ENCODE results near the gene SP6.

SP6 gene

DNA sequence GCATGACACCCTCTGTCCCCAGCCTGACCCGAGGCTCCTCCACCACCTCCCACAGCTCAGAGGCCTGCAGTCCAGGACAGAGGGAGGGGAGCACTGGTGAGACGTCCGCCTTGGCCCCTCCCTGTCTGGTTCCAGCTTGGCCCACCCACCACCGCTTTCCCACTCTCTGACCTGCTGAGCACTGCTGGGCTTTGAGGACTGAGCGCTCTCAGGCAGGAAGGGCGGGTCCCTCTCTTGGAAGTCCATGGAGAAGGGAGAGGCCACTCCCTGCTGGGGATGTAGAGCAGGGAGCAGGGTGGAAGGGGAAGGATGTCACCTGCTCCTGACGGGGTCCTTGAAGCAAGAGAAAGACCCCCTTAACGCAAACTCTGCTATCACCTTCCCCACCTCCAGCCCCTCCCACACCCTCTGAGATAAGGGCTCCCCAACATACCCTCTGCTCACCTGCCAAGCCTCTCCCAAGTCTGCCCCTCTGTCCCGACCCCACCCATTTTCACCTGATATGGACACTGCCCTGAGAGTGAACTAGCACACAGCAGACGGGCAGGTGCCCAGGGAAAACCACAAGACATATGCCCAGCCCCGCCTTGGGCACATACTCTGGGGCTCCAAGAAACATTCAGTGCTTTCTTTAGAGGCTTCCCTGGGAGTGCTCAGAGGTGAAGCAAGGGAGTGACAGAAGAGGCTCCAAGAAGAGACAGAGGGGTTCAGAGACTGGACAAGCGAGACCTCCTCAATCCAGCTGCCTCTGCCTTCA, 30.8 kb downstream of the SP6 start:
- no peak for DNase-seq (ENCODE audit: extremely low read depth, low read depth)
- TF ChIP-seq, protein P1, sequence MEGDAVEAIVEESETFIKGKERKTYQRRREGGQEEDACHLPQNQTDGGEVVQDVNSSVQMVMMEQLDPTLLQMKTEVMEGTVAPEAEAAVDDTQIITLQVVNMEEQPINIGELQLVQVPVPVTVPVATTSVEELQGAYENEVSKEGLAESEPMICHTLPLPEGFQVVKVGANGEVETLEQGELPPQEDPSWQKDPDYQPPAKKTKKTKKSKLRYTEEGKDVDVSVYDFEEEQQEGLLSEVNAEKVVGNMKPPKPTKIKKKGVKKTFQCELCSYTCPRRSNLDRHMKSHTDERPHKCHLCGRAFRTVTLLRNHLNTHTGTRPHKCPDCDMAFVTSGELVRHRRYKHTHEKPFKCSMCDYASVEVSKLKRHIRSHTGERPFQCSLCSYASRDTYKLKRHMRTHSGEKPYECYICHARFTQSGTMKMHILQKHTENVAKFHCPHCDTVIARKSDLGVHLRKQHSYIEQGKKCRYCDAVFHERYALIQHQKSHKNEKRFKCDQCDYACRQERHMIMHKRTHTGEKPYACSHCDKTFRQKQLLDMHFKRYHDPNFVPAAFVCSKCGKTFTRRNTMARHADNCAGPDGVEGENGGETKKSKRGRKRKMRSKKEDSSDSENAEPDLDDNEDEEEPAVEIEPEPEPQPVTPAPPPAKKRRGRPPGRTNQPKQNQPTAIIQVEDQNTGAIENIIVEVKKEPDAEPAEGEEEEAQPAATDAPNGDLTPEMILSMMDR (IDR thresholded peaks at IDR 0.05; ENCODE audit: low read depth, low read length) = no peak

DNA sequence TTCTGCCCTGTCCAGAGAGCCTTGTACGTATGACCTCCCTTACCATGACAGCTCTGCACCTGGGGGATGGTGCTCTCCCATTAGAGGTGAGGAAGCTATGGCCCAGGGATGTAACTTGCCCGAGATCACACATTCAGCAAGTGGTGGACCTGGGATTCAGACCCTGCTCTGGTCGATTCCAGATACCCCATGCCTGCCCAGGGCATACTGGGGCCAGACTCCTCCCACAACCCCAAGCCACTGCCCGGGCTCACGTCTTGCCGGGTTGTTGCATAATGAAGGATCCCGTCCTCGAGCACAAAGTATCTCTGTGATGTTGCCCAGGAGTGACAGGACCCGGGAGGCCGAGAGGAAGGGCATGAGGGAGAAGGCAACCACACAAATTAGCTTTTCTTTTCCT, 31.5 kb downstream of the SP6 start:
- no peak for DNase-seq (ENCODE audit: extremely low read depth, low read depth)
- TF ChIP-seq, protein P1 (IDR thresholded peaks at IDR 0.05; ENCODE audit: low read depth, low read length) = no peak

DNA sequence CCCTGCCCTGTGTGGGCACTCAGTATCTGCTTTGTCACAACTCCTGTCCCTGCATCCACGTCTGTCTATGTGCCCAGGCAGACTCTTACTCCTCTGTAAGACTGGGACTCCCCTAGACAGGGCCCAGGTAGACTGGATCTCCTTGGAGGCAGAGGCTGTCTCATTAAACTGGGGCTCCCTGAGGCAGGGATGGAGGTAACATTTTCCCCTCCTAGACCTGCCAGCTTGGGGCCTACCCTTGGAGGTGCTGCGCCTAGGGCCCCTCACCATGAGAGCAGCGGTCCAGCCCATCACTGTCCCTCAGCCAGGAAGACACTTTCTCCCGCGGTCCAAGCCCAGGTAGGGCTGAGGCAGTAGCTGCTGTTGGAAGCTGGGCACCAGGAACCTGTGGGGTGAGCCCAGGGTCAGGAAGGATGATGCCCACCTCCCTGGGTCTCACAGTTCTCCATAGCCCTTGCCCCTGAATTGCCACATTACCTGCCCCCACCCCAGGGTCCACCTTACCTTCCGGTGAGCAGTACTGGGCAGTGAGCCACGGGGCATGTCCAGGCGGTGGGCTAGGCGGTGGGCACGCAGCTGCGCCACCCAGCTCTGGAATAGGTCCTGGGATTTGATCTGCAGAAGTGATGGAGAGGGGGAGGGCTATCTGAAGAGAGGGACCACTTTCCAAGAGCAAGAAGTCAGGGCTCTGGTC, 32.8 kb downstream of the SP6 start:
- DNase-seq (ENCODE audit: extremely low read depth, low read depth) = no peak
- TF ChIP-seq, protein P1 (IDR thresholded peaks at IDR 0.05; ENCODE audit: low read depth, low read length) = no peak

DNA sequence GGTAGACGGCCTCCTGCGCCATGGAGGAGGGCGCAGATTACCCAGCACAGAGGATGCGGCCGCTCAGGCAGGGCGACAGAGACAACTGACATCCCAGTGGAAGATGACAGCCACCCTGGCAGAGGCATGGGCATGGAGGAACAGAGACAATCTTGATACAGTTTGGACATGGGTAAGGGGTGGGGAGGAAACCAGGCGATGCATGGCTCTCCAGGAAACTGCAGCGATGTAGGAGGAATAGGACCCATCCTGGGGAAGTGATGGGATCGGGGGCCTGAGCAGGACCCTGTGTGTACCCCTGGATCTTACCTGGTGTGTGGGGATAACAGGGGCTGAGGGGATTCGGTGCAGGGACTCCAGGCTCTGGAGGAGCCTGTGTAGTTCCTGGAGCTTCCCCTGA, 34.0 kb downstream of the SP6 start:
- TF ChIP-seq, protein P1 (IDR thresholded peaks at IDR 0.05; ENCODE audit: low read depth, low read length) = no peak
- DNase-seq (ENCODE audit: extremely low read depth, low read depth) = no peak

DNA sequence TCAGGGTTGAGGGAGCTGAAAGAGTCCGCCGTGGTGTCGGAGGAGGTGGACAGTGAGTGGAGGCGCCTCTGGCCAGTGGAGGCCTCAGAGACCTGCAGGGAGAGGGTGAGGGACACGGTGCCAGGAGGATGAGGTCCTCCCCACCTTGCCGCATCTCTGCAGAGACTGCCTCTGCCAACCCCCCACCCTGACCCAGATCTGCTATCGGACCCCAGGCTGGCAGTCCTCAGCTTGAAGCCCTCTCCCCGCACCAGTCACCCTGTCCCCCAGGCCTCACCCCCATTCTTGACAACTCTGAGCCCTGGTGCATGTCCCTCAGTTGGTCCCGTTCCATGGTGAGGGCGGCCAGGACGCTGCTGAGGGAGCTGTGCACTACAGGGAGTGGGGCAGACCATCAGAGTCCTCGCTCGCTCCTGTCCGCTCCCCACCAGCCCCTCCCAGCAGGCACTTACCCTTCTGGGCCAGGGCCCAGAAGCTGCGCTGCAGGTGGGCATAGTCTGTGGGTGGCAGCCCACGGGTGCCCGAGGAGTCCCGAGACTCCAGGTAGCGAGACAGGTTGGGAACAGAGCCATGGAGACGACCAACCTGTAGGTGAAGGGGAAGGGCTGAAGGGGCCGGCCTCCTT, 34.7 kb downstream of the SP6 start:
- TF ChIP-seq, protein P1 (IDR thresholded peaks at IDR 0.05; ENCODE audit: low read depth, low read length) = no peak
- no peak for DNase-seq (ENCODE audit: extremely low read depth, low read depth)

DNA sequence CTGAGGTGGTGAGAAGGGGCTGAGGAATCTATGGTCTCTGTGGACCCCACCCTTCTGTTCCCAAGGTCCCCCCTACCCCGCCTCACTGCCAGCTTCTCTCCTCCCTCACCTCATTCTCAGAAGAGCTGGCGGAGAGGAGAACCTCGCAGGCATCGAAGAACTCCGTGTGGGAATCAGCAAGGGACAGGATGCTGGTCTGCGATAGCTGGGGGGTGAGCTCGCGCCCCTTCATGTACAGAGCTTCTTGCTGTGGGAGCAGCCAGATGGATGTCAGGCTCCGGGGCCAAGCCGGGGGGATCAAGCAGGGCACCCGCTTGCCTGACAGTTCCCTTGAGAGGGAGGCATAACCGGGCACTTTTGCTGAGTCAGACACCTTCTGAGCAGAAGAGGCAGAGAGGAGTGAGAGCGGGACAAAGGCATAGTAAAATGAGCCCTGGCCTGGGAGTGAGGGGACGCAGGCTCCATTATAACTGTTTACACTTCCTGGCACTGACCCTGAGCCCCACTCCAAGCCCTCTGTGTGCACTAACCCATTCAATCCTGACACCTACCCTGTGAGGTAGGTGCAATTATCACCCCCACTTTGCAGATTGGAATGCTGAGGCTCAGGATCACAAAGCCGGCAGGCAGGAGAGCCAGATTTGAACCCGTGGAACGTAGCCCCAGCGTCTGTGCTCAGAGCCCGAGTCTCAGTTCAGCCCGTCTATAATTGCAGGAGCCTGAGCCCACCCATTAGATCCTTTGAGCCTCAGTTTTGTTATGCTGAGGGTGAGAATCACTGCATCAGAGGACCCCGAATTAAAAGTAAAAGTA, 35.7 kb downstream of the SP6 start:
- TF ChIP-seq, protein P1 (IDR thresholded peaks at IDR 0.05; ENCODE audit: low read depth, low read length) = no peak
- no peak for DNase-seq (ENCODE audit: extremely low read depth, low read depth)

All from AG09319 (cell line).